Lower lobe of right lung (tissue), 2 donors: Measurements from ENCODE around the gene FOXP1. TPM values are rescaled to one million over a fixed set of nuclear protein-coding genes. Genes with fewer than 3 reads are reported as not detected.

Experiments used
- ATAC-seq, 2 donors: fragments of 200-7000 bp; cut with Tn5 transposase; one replicate each; pipeline ENCODE4 v1.9.1; 2020 to 2022; ENCODE audit warnings: mild to moderate bottlenecking in 2 of 2, moderate library complexity in 2 of 2
- DNase-seq: peaks from one replicate; pipeline ENCODE4 v3.0.0-alpha.2; 2020
- H3K27ac ChIP-seq: fragments of 200-600 bp; one replicate; pipeline ENCODE4 v1.8.0; 2022
- H3K27me3 ChIP-seq: fragments of 200-600 bp; one replicate; pipeline ENCODE4 v1.8.0; 2022; ENCODE audit warnings: low read depth
- H3K36me3 ChIP-seq: fragments of 200-600 bp; one replicate; pipeline ENCODE4 v1.8.0; 2022; ENCODE audit warnings: mild to moderate bottlenecking
- H3K4me1 ChIP-seq: fragments of 200-600 bp; one replicate; pipeline ENCODE4 v1.8.0; 2022
- H3K4me3 ChIP-seq: fragments of 200-600 bp; one replicate; pipeline ENCODE4 v1.8.0; 2022; ENCODE audit warnings: mild to moderate bottlenecking
- H3K9me3 ChIP-seq: fragments of 200-600 bp; one replicate; pipeline ENCODE4 v1.8.0; 2022
- CTCF ChIP-seq: fragments of 200-600 bp; IDR thresholded peaks from one replicate; pipeline ENCODE4 v1.8.0; 2022; ENCODE audit warnings: antibody characterized with exemption, mild to moderate bottlenecking
- intact Hi-C: fragments of 100-400 bp; cut with DNase I; formaldehyde crosslinking; loops from one replicate; pipeline ENCODE4 v1.11.0; 2022
- total RNA-seq: library from RNA; stranded (reverse); fragmentation: NEBNext Ultra II Directional; extraction: Animal tissue kit (Norgen Biotek cat#: 25700); gene quantifications from one replicate; pipeline ENCODE4 v1.2.1, GENCODE V29; 2021
- donor health status: DM: no; HTN: yes; CAD: no; lungs with severe emphysema.

The FOXP1 gene
- total RNA-seq, 1 donor from 2014 or later = 138 TPM

GRCh38 chr3:71371282-71371681, 212.2 kb downstream of the FOXP1 start:
- H3K27me3 ChIP-seq = no peaks in the 10 kb centered on the region
- no peak for ATAC-seq
- intact Hi-C loops = no loop called here
- DNase-seq = no peak
- TF ChIP-seq CTCF = no peak
- no peak overlapping the region for H3K4me3 ChIP-seq
- H3K27ac ChIP-seq = no peak overlapping the region
- H3K36me3 ChIP-seq = no peaks in the 10 kb centered on the region
- H3K4me1 ChIP-seq = peaks cover 9% of the 10 kb centered on the region
- no peaks in the 10 kb centered on the region for H3K9me3 ChIP-seq

GRCh38 chr3:71370467-71370866, 213.1 kb downstream of the FOXP1 start:
- DNase-seq = no peak
- TF ChIP-seq CTCF = no peak
- no peaks in the 10 kb centered on the region for H3K9me3 ChIP-seq
- H3K27ac ChIP-seq = no peak overlapping the region
- H3K36me3 ChIP-seq = no peaks in the 10 kb centered on the region
- intact Hi-C loops = no loop called here
- no peak overlapping the region for H3K4me3 ChIP-seq
- ATAC-seq = peak; percentile 23 to 60
- no peaks in the 10 kb centered on the region for H3K27me3 ChIP-seq
- H3K4me1 ChIP-seq = peaks cover 9% of the 10 kb centered on the region

- Histone ChIP-seq H3K4me3 (no peak overlapping the region), H3K9me3 (no peaks in the 10 kb centered on the region), H3K4me1 (peaks cover 9% of the 10 kb centered on the region), H3K36me3 (no peaks in the 10 kb centered on the region), H3K27me3 (no peaks in the 10 kb centered on the region), H3K27ac (no peak overlapping the region)
- ATAC-seq (peak; percentile 49 to 59), DNase-seq (no peak)
- no peak for TF ChIP-seq CTCF
- intact Hi-C loops = no loop called here
These were observed 213.7 kb downstream of the FOXP1 start for GRCh38 chr3:71369701-71370391.

GRCh38 chr3:71366988-71367604, 216.4 kb downstream of the FOXP1 start:
- H3K9me3 ChIP-seq = no peaks in the 10 kb centered on the region

GRCh38 chr3:71361334-71361890, 222.1 kb downstream of the FOXP1 start:
- Histone ChIP-seq H3K36me3 (peaks cover 11% of the 10 kb centered on the region), H3K27ac (no peak overlapping the region), H3K4me3 (no peak overlapping the region), H3K4me1 (no peaks in the 10 kb centered on the region), H3K27me3 (no peaks in the 10 kb centered on the region), H3K9me3 (no peaks in the 10 kb centered on the region)
- TF ChIP-seq CTCF = no peak
- intact Hi-C loops = no loop called here
- no peak for DNase-seq
- ATAC-seq = no peak

More at GRCh38 chr3:71366988-71367604, 216.4 kb downstream of the FOXP1 start:
- no peak for TF ChIP-seq CTCF
- Histone ChIP-seq H3K36me3 (no peaks in the 10 kb centered on the region), H3K4me1 (peaks cover 9% of the 10 kb centered on the region), H3K4me3 (no peak overlapping the region), H3K27ac (no peak overlapping the region), H3K27me3 (no peaks in the 10 kb centered on the region)
- intact Hi-C loops = no loop called here
- DNase-seq (no peak), ATAC-seq (no peak)
